Breast epithelium (tissue), 3 donors: ENCODE measurements around the gene FMC1.

Source experiments
- POLR2A ChIP-seq: fragments of 450-650 bp; IDR thresholded peaks from one replicate; pipeline ENCODE4 v1.6.1; 2016; ENCODE audit warnings: antibody characterized with exemption, mild to moderate bottlenecking, moderate library complexity
- POLR2AphosphoS5 ChIP-seq, 3 donors: sonication (generic); formaldehyde crosslinking; IDR thresholded peaks; one replicate each; pipeline ENCODE4 v1.6.1; 2017; ENCODE audit warnings: antibody characterized with exemption in 3 of 3

DNA sequence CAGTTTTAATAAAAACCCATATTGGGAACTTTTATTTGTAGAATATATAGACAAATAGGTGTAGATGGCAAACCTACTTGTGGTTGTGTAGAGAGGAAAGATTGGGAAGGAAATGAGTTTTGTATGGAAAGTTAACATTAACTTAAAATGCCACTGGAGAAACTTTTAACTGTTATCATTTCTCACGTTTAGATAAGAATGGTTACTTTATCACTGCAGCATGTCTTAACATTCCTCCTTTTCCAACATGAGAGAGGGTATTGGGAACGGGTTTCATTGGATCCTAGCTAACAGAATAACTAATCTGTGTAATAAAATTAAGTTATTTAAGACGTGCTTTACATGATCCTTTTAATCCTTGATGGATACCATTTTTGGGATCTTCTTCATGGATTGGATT is 20.4 kb downstream of the FMC1 start:
- TF ChIP-seq POLR2A (no peak), POLR2AphosphoS5 (IDR thresholded peaks at IDR 0.05) (no peak)
